Muscle layer of colon (tissue), 2 donors: ENCODE results near the gene HPSE.
A peak's percentile ranks its signal among the peaks of the same experiment; 100 is the strongest.
"Not testable (repeated sequence)": the region's sequence is repeated elsewhere in the genome, so short reads cannot be mapped to it uniquely, and the experiment has no call there.

Experiments
- H3K27ac ChIP-seq: one replicate; pipeline ENCODE4 v1.7.0; 2013; ENCODE audit warnings: low read depth, mild to moderate bottlenecking, low read length, moderate library complexity
- H3K27me3 ChIP-seq, 2 donors: one replicate each; pipeline ENCODE4 v1.7.0; 2013; ENCODE audit warnings: low read length in 2 of 2, mild to moderate bottlenecking in 2 of 2; ENCODE audit not compliant: insufficient read depth in 2 of 2, control insufficient read depth in 1 of 2
- H3K36me3 ChIP-seq: one replicate; pipeline ENCODE4 v1.7.0; 2013; ENCODE audit warnings: mild to moderate bottlenecking, low read length; ENCODE audit not compliant: insufficient read depth
- H3K4me1 ChIP-seq: one replicate; pipeline ENCODE4 v1.7.0; 2013; ENCODE audit warnings: mild to moderate bottlenecking, low read length; ENCODE audit not compliant: insufficient read depth
- H3K4me3 ChIP-seq, 2 donors: one replicate each; pipeline ENCODE4 v1.7.0; 2013; ENCODE audit warnings: low read length in 2 of 2, low read depth in 1 of 2, mild to moderate bottlenecking in 1 of 2, moderate library complexity in 1 of 2
- H3K9ac ChIP-seq: one replicate; pipeline ENCODE4 v1.7.0; 2013; ENCODE audit warnings: low read length
- H3K9me3 ChIP-seq: one replicate; pipeline ENCODE4 v1.7.0; 2013; ENCODE audit warnings: mild to moderate bottlenecking, low read length
- donor health status: abdominal sarcoma.
- donor health status: Adenocarcinoma of cecum.

HPSE gene

GRCh38 chr4:83307920-83308319 lies 26.7 kb downstream of the HPSE start:
- Histone ChIP-seq H3K9ac (no peak overlapping the region), H3K27me3 (no peaks in the 10 kb centered on the region), H3K4me1 (no peaks in the 10 kb centered on the region), H3K9me3 (no peaks in the 10 kb centered on the region), H3K36me3 (no peaks in the 10 kb centered on the region), H3K4me3 (no peak overlapping the region), H3K27ac (no peak overlapping the region)

GRCh38 chr4:83305187-83305586 lies 29.5 kb downstream of the HPSE start:
- no peaks in the 10 kb centered on the region for H3K27me3 ChIP-seq
- no peak overlapping the region for H3K27ac ChIP-seq
- no peaks in the 10 kb centered on the region for H3K36me3 ChIP-seq
- H3K4me1 ChIP-seq: no peaks in the 10 kb centered on the region
- no peak overlapping the region for H3K9ac ChIP-seq
- H3K4me3 ChIP-seq: no peak overlapping the region
- no peaks in the 10 kb centered on the region for H3K9me3 ChIP-seq

- H3K9ac ChIP-seq: no peak overlapping the region
- no peaks in the 10 kb centered on the region for H3K4me1 ChIP-seq
- no peak overlapping the region for H3K4me3 ChIP-seq
- no peak overlapping the region for H3K27ac ChIP-seq
- H3K27me3 ChIP-seq: no peaks in the 10 kb centered on the region
- no peaks in the 10 kb centered on the region for H3K36me3 ChIP-seq
- no peaks in the 10 kb centered on the region for H3K9me3 ChIP-seq
Observed at GRCh38 chr4:83297548-83298260, 36.9 kb downstream of the HPSE start.

GRCh38 chr4:83293305-83294046 lies 41.2 kb downstream of the HPSE start:
- no peaks in the 10 kb centered on the region for H3K9me3 ChIP-seq
- H3K4me3 ChIP-seq: no peak overlapping the region
- no peaks in the 10 kb centered on the region for H3K27me3 ChIP-seq
- H3K36me3 ChIP-seq: no peaks in the 10 kb centered on the region
- no peak overlapping the region for H3K9ac ChIP-seq
- no peak overlapping the region for H3K27ac ChIP-seq
- H3K4me1 ChIP-seq: no peaks in the 10 kb centered on the region

- H3K4me3 ChIP-seq, H3K27me3 ChIP-seq, H3K36me3 ChIP-seq, H3K9me3 ChIP-seq, H3K4me1 ChIP-seq, H3K27ac ChIP-seq, H3K9ac ChIP-seq: not testable (repeated sequence)
Observed at GRCh38 chr4:83290059-83290774, 44.4 kb downstream of the HPSE start.

- H3K4me1 ChIP-seq, H3K27ac ChIP-seq, H3K9ac ChIP-seq, H3K27me3 ChIP-seq, H3K36me3 ChIP-seq, H3K9me3 ChIP-seq, H3K4me3 ChIP-seq: not testable (repeated sequence)
Observed at GRCh38 chr4:83288381-83288780, 46.3 kb downstream of the HPSE start.

GRCh38 chr4:83285055-83285407 lies 49.6 kb downstream of the HPSE start:
- Histone ChIP-seq H3K9ac (peak overlapping the region; percentile 95), H3K36me3 (no peaks in the 10 kb centered on the region), H3K4me1 (peaks cover 19% of the 10 kb centered on the region)

GRCh38 chr4:83284193-83285054 lies 50.2 kb downstream of the HPSE start, which contains the start of gene COQ2:
Gene COQ2 (minus strand): TSS chr4:83284798. CDS start chr4:83284764, 34 bp downstream.
- Histone ChIP-seq H3K4me3 (peak within 1 kb of the TSS; percentile 30 to 90), H3K27me3 (no peaks in the 10 kb centered on the region), H3K27ac (peak within 1 kb of the TSS; percentile 62), H3K9ac (peak within 1 kb of the TSS; percentile 95), H3K9me3 (no peaks in the 10 kb centered on the region), H3K36me3 (no peaks in the 10 kb centered on the region), H3K4me1 (peaks cover 19% of the 10 kb centered on the region)

More at GRCh38 chr4:83285055-83285407, 49.6 kb downstream of the HPSE start:
- Histone ChIP-seq H3K27ac (peak overlapping the region; percentile 62), H3K4me3 (peak overlapping the region; percentile 30 to 90), H3K27me3 (no peaks in the 10 kb centered on the region), H3K9me3 (no peaks in the 10 kb centered on the region)

- H3K27me3 ChIP-seq: no peaks in the 10 kb centered on the region
- H3K27ac ChIP-seq: no peak overlapping the region
- H3K4me3 ChIP-seq: no peak overlapping the region
- H3K4me1 ChIP-seq: peaks cover 19% of the 10 kb centered on the region
- H3K9me3 ChIP-seq: no peaks in the 10 kb centered on the region
- H3K9ac ChIP-seq: no peak overlapping the region
- no peaks in the 10 kb centered on the region for H3K36me3 ChIP-seq
Observed at GRCh38 chr4:83283181-83283580, 51.5 kb downstream of the HPSE start.

- Histone ChIP-seq H3K4me3 (no peak overlapping the region), H3K9ac (no peak overlapping the region), H3K27ac (no peak overlapping the region), H3K9me3 (no peaks in the 10 kb centered on the region), H3K36me3 (no peaks in the 10 kb centered on the region), H3K27me3 (no peaks in the 10 kb centered on the region), H3K4me1 (peaks cover 19% of the 10 kb centered on the region)
Observed at GRCh38 chr4:83282049-83282535, 52.6 kb downstream of the HPSE start.

- Histone ChIP-seq H3K27me3 (no peaks in the 10 kb centered on the region), H3K27ac (peak overlapping the region; percentile 3), H3K36me3 (no peaks in the 10 kb centered on the region), H3K9ac (no peak overlapping the region), H3K4me1 (peaks cover 19% of the 10 kb centered on the region), H3K9me3 (no peaks in the 10 kb centered on the region), H3K4me3 (no peak overlapping the region)
Observed at GRCh38 chr4:83281307-83281706, 53.3 kb downstream of the HPSE start.
